H1 (cell line): Measurements from ENCODE around the gene CNTN5.

Source experiments
- EZH2 ChIP-seq: fragments of 200-600 bp; sonication (generic); IDR thresholded peaks from 2 replicates; pipeline ENCODE4 v1.7.1; 2012; ENCODE audit warnings: low read depth, mild to moderate bottlenecking, moderate library complexity, low read length, inconsistent platforms; ENCODE audit not compliant: severe bottlenecking
- NANOG ChIP-seq: IDR thresholded peaks from 2 replicates; pipeline ENCODE4 v1.6.1; 2011; ENCODE audit warnings: low read length, low read depth, mild to moderate bottlenecking, inconsistent platforms; ENCODE audit not compliant: insufficient read depth, poor library complexity, severe bottlenecking
- POLR2A ChIP-seq, 2 experiments: IDR thresholded peaks; 1 replicate in 1 of 2; 2 replicates in 1 of 2; pipeline ENCODE4 v1.6.1; 2011; ENCODE audit warnings: low read depth in 2 of 2, low read length in 2 of 2, mild to moderate bottlenecking in 2 of 2; ENCODE audit errors: control extremely low read depth in 1 of 2
- SP1 ChIP-seq: IDR thresholded peaks from 2 replicates; pipeline ENCODE4 v1.6.1; 2011; ENCODE audit warnings: low read depth, low read length
- SRF ChIP-seq: IDR thresholded peaks from 2 replicates; pipeline ENCODE4 v1.6.1; 2011; ENCODE audit warnings: mild to moderate bottlenecking, low read depth, low read length, moderate library complexity
- TEAD4 ChIP-seq: IDR thresholded peaks from 2 replicates; pipeline ENCODE4 v1.6.1; 2012; ENCODE audit warnings: low read depth, low read length, inconsistent platforms, mixed read lengths
- ZNF274 ChIP-seq: IDR thresholded peaks from 2 replicates; pipeline ENCODE4 v1.7.0; 2012; ENCODE audit warnings: low read length, borderline replicate concordance; ENCODE audit errors: extremely low read depth
- TF ChIP-seq, protein P1 (sequence below), 3 experiments: IDR thresholded peaks; 1 replicate in 2 of 3; 2 replicates in 1 of 3; pipeline versions ENCODE4 v1.5.1 to v1.6.1; 2011; ENCODE audit warnings: low read length in 3 of 3, mild to moderate bottlenecking in 3 of 3, inconsistent platforms in 2 of 3, low read depth in 1 of 3, moderate library complexity in 1 of 3; ENCODE audit not compliant: insufficient read depth in 1 of 3; ENCODE audit errors: control extremely low read depth in 1 of 3
- TF ChIP-seq, protein P2 (sequence below): IDR thresholded peaks from 2 replicates; pipeline ENCODE4 v1.6.1; 2012; ENCODE audit warnings: inconsistent platforms

DNA sequence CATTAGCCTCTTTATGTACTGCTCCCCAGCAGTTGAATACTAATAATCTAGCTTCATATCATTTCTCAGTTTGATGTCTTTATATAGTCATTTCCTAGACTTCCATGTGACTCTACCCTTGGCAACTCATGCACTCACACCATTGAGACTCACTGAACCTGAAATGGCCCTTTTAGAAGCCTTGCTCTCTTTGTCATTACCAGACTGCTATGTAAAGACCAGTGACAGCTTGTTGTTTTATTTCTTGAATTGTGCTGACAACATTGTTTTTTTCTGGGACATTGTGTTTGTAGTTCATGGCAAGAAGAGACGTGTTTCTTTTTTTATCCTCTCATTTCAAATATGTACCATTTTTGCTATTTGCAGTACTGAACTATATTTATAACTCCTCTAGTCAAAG is 256.5 kb downstream of the CNTN5 start:
- TF ChIP-seq, protein P1, sequence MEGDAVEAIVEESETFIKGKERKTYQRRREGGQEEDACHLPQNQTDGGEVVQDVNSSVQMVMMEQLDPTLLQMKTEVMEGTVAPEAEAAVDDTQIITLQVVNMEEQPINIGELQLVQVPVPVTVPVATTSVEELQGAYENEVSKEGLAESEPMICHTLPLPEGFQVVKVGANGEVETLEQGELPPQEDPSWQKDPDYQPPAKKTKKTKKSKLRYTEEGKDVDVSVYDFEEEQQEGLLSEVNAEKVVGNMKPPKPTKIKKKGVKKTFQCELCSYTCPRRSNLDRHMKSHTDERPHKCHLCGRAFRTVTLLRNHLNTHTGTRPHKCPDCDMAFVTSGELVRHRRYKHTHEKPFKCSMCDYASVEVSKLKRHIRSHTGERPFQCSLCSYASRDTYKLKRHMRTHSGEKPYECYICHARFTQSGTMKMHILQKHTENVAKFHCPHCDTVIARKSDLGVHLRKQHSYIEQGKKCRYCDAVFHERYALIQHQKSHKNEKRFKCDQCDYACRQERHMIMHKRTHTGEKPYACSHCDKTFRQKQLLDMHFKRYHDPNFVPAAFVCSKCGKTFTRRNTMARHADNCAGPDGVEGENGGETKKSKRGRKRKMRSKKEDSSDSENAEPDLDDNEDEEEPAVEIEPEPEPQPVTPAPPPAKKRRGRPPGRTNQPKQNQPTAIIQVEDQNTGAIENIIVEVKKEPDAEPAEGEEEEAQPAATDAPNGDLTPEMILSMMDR (IDR thresholded peaks at IDR 0.05; ENCODE audit: control extremely low read depth in 1 of 3, insufficient read depth in 1 of 3, low read depth in 1 of 3, low read length in 3 of 3): no peak
- TF ChIP-seq NANOG: no peak
- TF ChIP-seq TEAD4: no peak
- no peak for TF ChIP-seq SRF
- no peak for TF ChIP-seq POLR2A (IDR thresholded peaks at IDR 0.05; ENCODE audit: control extremely low read depth in 1 of 2, low read depth in 2 of 2, low read length in 2 of 2)
- TF ChIP-seq, protein P2, sequence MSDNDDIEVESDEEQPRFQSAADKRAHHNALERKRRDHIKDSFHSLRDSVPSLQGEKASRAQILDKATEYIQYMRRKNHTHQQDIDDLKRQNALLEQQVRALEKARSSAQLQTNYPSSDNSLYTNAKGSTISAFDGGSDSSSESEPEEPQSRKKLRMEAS: no peak
- TF ChIP-seq EZH2: no peak
- TF ChIP-seq SP1: no peak
- TF ChIP-seq ZNF274: no peak
